H1 (cell line): ENCODE results near the gene TLK1. TPM values are rescaled to one million over a fixed set of nuclear protein-coding genes. Genes with fewer than 3 reads are reported as not detected.

ENCODE experiments used
- CHD7 ChIP-seq: fragments of 300-600 bp; sonication (generic); IDR thresholded peaks from 2 replicates; pipeline ENCODE4 v1.7.1; 2012; ENCODE audit warnings: low read length, moderate library complexity, mild to moderate bottlenecking, inconsistent platforms; ENCODE audit not compliant: insufficient replicate concordance
- MAFK ChIP-seq: IDR thresholded peaks from 2 replicates; pipeline ENCODE4 v1.6.1; 2012; ENCODE audit warnings: low read depth, mild to moderate bottlenecking, improper control_type of control experiment, low read length
- PHF8 ChIP-seq: fragments of 200-600 bp; sonication (generic); conservative IDR thresholded peaks from 2 replicates; pipeline ENCODE4 v1.7.1; 2012; ENCODE audit warnings: low read depth, mild to moderate bottlenecking, inconsistent platforms, low read length, moderate library complexity
- POLR2A ChIP-seq, 2 experiments: IDR thresholded peaks; 1 replicate in 1 of 2; 2 replicates in 1 of 2; pipeline ENCODE4 v1.6.1; 2011; ENCODE audit warnings: low read depth in 2 of 2, low read length in 2 of 2, mild to moderate bottlenecking in 2 of 2; ENCODE audit errors: control extremely low read depth in 1 of 2
- RBBP5 ChIP-seq: IDR thresholded peaks from 2 replicates; pipeline ENCODE4 v1.7.1; 2012; ENCODE audit warnings: low read depth, mild to moderate bottlenecking, inconsistent platforms, low read length, moderate library complexity, borderline replicate concordance
- SIN3A ChIP-seq, 2 experiments: IDR thresholded peaks in 1 of 2; conservative IDR thresholded peaks in 1 of 2; 2 replicates each; pipeline ENCODE4 v1.6.1; 2011 to 2012; ENCODE audit warnings: low read length in 2 of 2, improper control_type of control experiment in 1 of 2, low read depth in 1 of 2, mild to moderate bottlenecking in 1 of 2
- SUZ12 ChIP-seq: fragments of 200-600 bp; sonication (generic); IDR thresholded peaks from 2 replicates; pipeline ENCODE4 v1.6.1; 2012; ENCODE audit warnings: mild to moderate bottlenecking, inconsistent platforms, low read length, moderate library complexity, mixed read lengths
- polyA plus RNA-seq, 7 experiments: library from polyadenylated mRNA; depleted of rRNA in 3 of 7; stranded (reverse) in 5 of 7; unstranded in 2 of 7; fragments of >200 nt in 5 of 7; fragments of 200-250 nt in 2 of 7; gene quantifications; 1 replicate in 5 of 7; 2 replicates in 1 of 7; 4 replicates in 1 of 7; pipeline versions ENCODE4 v1.2.1 to v1.2.3, GENCODE V29; 2011 to 2013; ENCODE audit warnings: missing spikeins in 2 of 7, mixed read lengths in 2 of 7
- total RNA-seq: library from RNA; stranded (reverse); fragmentation: NEBNext Ultra II Directional; extraction: Animal tissue kit (Norgen Biotek cat#: 25700); gene quantifications from 2 replicates; pipeline ENCODE4 v1.2.1, GENCODE V29; 2021

Gene TLK1
- total and polyA plus RNA-seq, 2 of the 8 experiments (the other 6 are each of a cell fraction or from before 2014, with no cell fraction given), result 11.2 to 102 TPM

GRCh38 chr2:171173087-171173486, 12.4 kb upstream of the TLK1 start (continued):
- TF ChIP-seq CHD7 (no peak), RBBP5 (no peak), MAFK (no peak), POLR2A (IDR thresholded peaks at IDR 0.05; ENCODE audit: control extremely low read depth in 1 of 2, low read depth in 2 of 2, low read length in 2 of 2) (no peak), SUZ12 (no peak), SIN3A (conservative IDR thresholded peaks at IDR 0.05 in 1 of 2, IDR thresholded peaks at IDR 0.05 in 1 of 2; ENCODE audit: low read depth in 1 of 2, low read length in 2 of 2) (no peak), PHF8 (no peak)
